GM12878 (cell line): ENCODE results near the gene TARP.

Experiments used
- ATAC-seq: fragments of 200-7000 bp; cut with Tn5 transposase; 3 replicates; pipeline ENCODE4 v1.9.1; 2020; ENCODE audit warnings: mild to moderate bottlenecking, moderate library complexity
- BruUV-seq: library from RNA; stranded (reverse); fragments of 400-500 nt; replicated peaks from 2 replicates; lab custom pipeline; 2021; lab: Mats Ljungman, UMichigan
- CTCF ChIA-PET: fragments of 300-600 bp; sonication (Branson Sonifier 250); formaldehyde crosslinking; extraction: SDS; loops from one replicate; lab custom pipeline; 2021; ENCODE audit warnings: inconsistent platforms; lab: Yijun Ruan, JAX
- POLR2A ChIA-PET: fragments of 350-600 bp; formaldehyde crosslinking; extraction: SDS; loops from one replicate; lab custom pipeline; 2021; ENCODE audit warnings: inconsistent platforms; lab: Charles Lee
- RAD21 ChIA-PET: fragments of 300-600 bp; sonication (Branson Sonifier 250); formaldehyde crosslinking; loops from one replicate; lab custom pipeline; 2023; ENCODE audit warnings: antibody characterized with exemption; ENCODE audit not compliant: unreplicated experiment; lab: Charles Lee
- SMC1A ChIA-PET: fragments of 300-600 bp; sonication (Branson Sonifier 250); formaldehyde crosslinking; loops from one replicate; lab custom pipeline; 2023; ENCODE audit not compliant: unreplicated experiment, uncharacterized antibody; lab: Charles Lee
- DNase-seq: peaks from one replicate; pipeline ENCODE4 v3.0.0-alpha.2; 2011; ENCODE audit warnings: low read depth, low spot score
- FAIRE-seq: peaks from 3 replicates; lab custom pipeline; 2011; peaks lifted over from hg19 to GRCh38; lab: Jason Lieb, UNC
- H2AFZ ChIP-seq: 2 replicates; pipeline ENCODE4 v1.6.0; 2011; ENCODE audit warnings: low read depth, low read length, control low read depth; ENCODE audit not compliant: control insufficient read depth
- H3K27ac ChIP-seq: 2 replicates; pipeline ENCODE4 v1.5.1; 2011; ENCODE audit warnings: control low read depth; ENCODE audit not compliant: control insufficient read depth, insufficient read depth
- H3K27me3 ChIP-seq, 2 experiments: replicated peaks in 1 of 2; 2 replicates each; pipeline versions ENCODE4 v1.6.0 to v1.6.1; 2011; ENCODE audit warnings: low read length in 1 of 2; ENCODE audit not compliant: control insufficient read depth in 2 of 2, insufficient read depth in 2 of 2
- H3K36me3 ChIP-seq, 2 experiments: 2 replicates each; pipeline ENCODE4 v1.5.1; 2011; ENCODE audit warnings: low read length in 1 of 2; ENCODE audit not compliant: control insufficient read depth in 2 of 2, insufficient read depth in 2 of 2
- H3K4me1 ChIP-seq: 2 replicates; pipeline ENCODE4 v1.6.1; 2011; ENCODE audit warnings: mild to moderate bottlenecking, low read length, moderate library complexity, mixed read lengths; ENCODE audit not compliant: control insufficient read depth, insufficient read depth
- H3K4me2 ChIP-seq: 2 replicates; pipeline ENCODE4 v1.6.0; 2011; ENCODE audit warnings: control low read depth; ENCODE audit not compliant: control insufficient read depth, insufficient read depth
- H3K4me3 ChIP-seq: fragments of 200-600 bp; sonication (generic); 2 replicates; pipeline ENCODE4 v1.5.1; 2016
- H3K79me2 ChIP-seq: 2 replicates; pipeline ENCODE4 v1.6.0; 2011; ENCODE audit warnings: low read length; ENCODE audit not compliant: control insufficient read depth, insufficient read depth
- H3K9ac ChIP-seq: 2 replicates; pipeline ENCODE4 v1.8.0; 2011; ENCODE audit warnings: low read length, control low read depth, mixed read lengths; ENCODE audit not compliant: control insufficient read depth, insufficient read depth
- H3K9me3 ChIP-seq: replicated peaks from 3 replicates; pipeline ENCODE4 v1.5.1; 2011; ENCODE audit warnings: mild to moderate bottlenecking, low read length; ENCODE audit not compliant: control insufficient read depth, insufficient read depth
- H4K20me1 ChIP-seq: 2 replicates; pipeline ENCODE4 v1.6.0; 2011; ENCODE audit not compliant: control insufficient read depth, insufficient read depth
- ATF7 ChIP-seq: fragments of 450-650 bp; IDR thresholded peaks from 2 replicates; pipeline ENCODE4 v1.6.1; 2016; ENCODE audit warnings: low read depth, mild to moderate bottlenecking
- CREB1 ChIP-seq: IDR thresholded peaks from 2 replicates; pipeline ENCODE4 v1.6.1; 2012; ENCODE audit warnings: low read depth, mild to moderate bottlenecking, inconsistent platforms
- JUND ChIP-seq: IDR thresholded peaks from 2 replicates; pipeline ENCODE4 v1.6.1; 2012; ENCODE audit warnings: low read depth, mild to moderate bottlenecking, low read length, improper control_type of control experiment, moderate library complexity
- KDM1A ChIP-seq: fragments of 200-600 bp; sonication (generic); IDR thresholded peaks from 2 replicates; pipeline ENCODE4 v1.6.1; 2016; ENCODE audit warnings: borderline replicate concordance
- NFIC ChIP-seq: IDR thresholded peaks from 2 replicates; pipeline ENCODE4 v1.6.1; 2012; ENCODE audit warnings: low read depth, mild to moderate bottlenecking, inconsistent platforms, low read length, moderate library complexity
- RB1 ChIP-seq: fragments of 450-650 bp; formaldehyde crosslinking; IDR thresholded peaks from 2 replicates; pipeline ENCODE4 v1.6.1; 2017; ENCODE audit warnings: mild to moderate bottlenecking, borderline replicate concordance
- ZNF217 ChIP-seq: fragments of 450-650 bp; IDR thresholded peaks from 2 replicates; pipeline ENCODE4 v1.6.1; 2017; ENCODE audit warnings: antibody characterized with exemption, mild to moderate bottlenecking
- WGBS: methylation state at CpG from one replicate; pipeline ENCODE4 v1.1.6; 2016; ENCODE audit warnings: low lambda C conversion rate; ENCODE audit not compliant: insufficient replicate concordance, insufficient coverage; ENCODE audit errors: missing lambda C conversion rate; 5-methylcytosine and 5-hydroxymethylcytosine counted together
- in situ Hi-C: fragments of 300-500 bp; cut with MboI; formaldehyde crosslinking; loops from 9 replicates; pipeline ENCODE4 v1.14.3; 2018; ENCODE audit warnings: mixed read lengths
- intact Hi-C: fragments of 100-400 bp; cut with micrococcal nuclease; formaldehyde crosslinking; loops from one replicate; pipeline ENCODE4 v1.14.2; 2022; ENCODE audit not compliant: unreplicated experiment
- TF ChIP-seq, protein P1 (sequence below): IDR thresholded peaks from 2 replicates; pipeline ENCODE4 v1.6.1; 2011; ENCODE audit warnings: mild to moderate bottlenecking, low read depth, low read length, moderate library complexity; ENCODE audit not compliant: insufficient replicate concordance
- TF ChIP-seq, protein P2 (sequence below): fragments of 450-650 bp; IDR thresholded peaks from 2 replicates; pipeline ENCODE4 v1.6.1; 2014; ENCODE audit warnings: mild to moderate bottlenecking
- TF ChIP-seq, protein P3 (sequence below): fragments of 150-350 bp; IDR thresholded peaks from 2 replicates; pipeline ENCODE4 v1.6.1; 2016; ENCODE audit warnings: low read depth, low read length
- TF ChIP-seq, protein P4 (sequence below): IDR thresholded peaks from 2 replicates; pipeline ENCODE4 v1.6.1; 2011; ENCODE audit warnings: borderline replicate concordance, low read depth, mild to moderate bottlenecking, moderate library complexity, low read length; ENCODE audit not compliant: insufficient read depth, poor library complexity, severe bottlenecking
- TF ChIP-seq, protein P5 (sequence below): fragments of 450-650 bp; IDR thresholded peaks from 2 replicates; pipeline ENCODE4 v1.6.1; 2018; ENCODE audit warnings: borderline replicate concordance, mild to moderate bottlenecking; ENCODE audit not compliant: partially characterized antibody

TARP gene

DNA sequence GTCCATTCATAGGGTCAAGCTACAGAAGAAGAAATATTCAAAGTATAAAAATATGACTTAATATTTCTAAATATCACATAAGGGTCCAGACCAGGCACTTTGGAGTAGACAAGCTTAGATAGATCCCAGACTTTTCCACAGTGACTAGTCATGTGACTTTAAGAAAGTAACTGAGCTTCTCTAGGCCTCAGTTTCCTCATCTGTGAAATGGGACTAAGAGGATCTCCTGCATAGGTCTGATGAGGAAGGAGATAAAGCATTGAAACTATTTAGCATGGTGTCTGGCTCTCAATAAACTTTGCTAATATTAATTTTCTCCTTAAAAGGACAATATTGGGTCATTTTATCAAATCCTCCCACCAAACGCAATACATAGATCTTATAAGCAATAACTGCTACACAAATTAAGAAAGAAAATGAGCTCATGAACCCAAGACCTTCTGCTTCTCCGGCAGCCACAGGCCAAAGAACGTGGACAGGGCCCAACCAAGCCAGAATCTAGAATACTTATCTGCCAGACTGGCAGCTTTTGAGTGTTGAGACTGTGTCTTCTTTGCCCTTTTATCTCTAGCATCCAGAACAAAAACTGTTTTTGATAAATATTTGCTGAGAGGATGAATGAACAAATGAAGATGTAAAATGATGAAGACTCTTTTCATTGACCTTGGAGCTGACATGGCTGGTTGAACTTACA lies 1.6 kb upstream of the TARP start:
- Histone ChIP-seq H3K27ac (no peak overlapping the region), H4K20me1 (no peaks in the 10 kb centered on the region), H3K4me1 (peaks cover 6% of the 10 kb centered on the region; the same call in 1 of the 2 replicates), H3K9me3 (no peaks in the 10 kb centered on the region), H2AFZ (no peak overlapping the region), H3K4me3 (no peak overlapping the region), H3K27me3 (no peaks in the 10 kb centered on the region), H3K79me2 (no peaks in the 10 kb centered on the region), H3K9ac (no peak overlapping the region), H3K4me2 (no peak overlapping the region), H3K36me3 (no peaks in the 10 kb centered on the region)
- POLR2A ChIA-PET, result interaction anchor here (0.6 kb wide), 1 partner anchor 42 kb away, joined by 3 read pairs; no protein-coding TSS in a partner anchor
- RAD21 ChIA-PET, result interaction anchor here (1.1 kb wide), 1 partner anchor 60 kb away, joined by 3 read pairs; no protein-coding TSS in a partner anchor
- BruUV-seq, result no TSS peak
- in situ Hi-C loops (no loop called here), intact Hi-C loops (no loop called here)
- CTCF ChIA-PET, result interaction anchor here (1.3 to 2.7 kb wide), 4 partner anchors 55 to 167 kb away, joined by 3 to 9 read pairs (median 6); no protein-coding TSS in a partner anchor
- FAIRE-seq (no peak), ATAC-seq (no peak), DNase-seq (no peak)
- WGBS, result 32% methylated on average over 3 of the region's 3 CpGs
- SMC1A ChIA-PET, result interaction anchor here (1.0 to 1.2 kb wide), 3 partner anchors 9 to 44 kb away, joined by 3 to 5 read pairs (median 4); no protein-coding TSS in a partner anchor
- TF ChIP-seq, protein P1, sequence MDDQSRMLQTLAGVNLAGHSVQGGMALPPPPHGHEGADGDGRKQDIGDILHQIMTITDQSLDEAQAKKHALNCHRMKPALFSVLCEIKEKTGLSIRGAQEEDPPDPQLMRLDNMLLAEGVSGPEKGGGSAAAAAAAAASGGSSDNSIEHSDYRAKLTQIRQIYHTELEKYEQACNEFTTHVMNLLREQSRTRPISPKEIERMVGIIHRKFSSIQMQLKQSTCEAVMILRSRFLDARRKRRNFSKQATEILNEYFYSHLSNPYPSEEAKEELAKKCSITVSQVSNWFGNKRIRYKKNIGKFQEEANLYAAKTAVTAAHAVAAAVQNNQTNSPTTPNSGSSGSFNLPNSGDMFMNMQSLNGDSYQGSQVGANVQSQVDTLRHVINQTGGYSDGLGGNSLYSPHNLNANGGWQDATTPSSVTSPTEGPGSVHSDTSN, result no peak
- TF ChIP-seq RB1 (no peak), NFIC (no peak), ZNF217 (no peak), ATF7 (no peak), KDM1A (no peak), CREB1 (no peak), JUND (no peak)
- TF ChIP-seq, protein P2, sequence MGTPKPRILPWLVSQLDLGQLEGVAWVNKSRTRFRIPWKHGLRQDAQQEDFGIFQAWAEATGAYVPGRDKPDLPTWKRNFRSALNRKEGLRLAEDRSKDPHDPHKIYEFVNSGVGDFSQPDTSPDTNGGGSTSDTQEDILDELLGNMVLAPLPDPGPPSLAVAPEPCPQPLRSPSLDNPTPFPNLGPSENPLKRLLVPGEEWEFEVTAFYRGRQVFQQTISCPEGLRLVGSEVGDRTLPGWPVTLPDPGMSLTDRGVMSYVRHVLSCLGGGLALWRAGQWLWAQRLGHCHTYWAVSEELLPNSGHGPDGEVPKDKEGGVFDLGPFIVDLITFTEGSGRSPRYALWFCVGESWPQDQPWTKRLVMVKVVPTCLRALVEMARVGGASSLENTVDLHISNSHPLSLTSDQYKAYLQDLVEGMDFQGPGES, result no peak
- TF ChIP-seq, protein P3, sequence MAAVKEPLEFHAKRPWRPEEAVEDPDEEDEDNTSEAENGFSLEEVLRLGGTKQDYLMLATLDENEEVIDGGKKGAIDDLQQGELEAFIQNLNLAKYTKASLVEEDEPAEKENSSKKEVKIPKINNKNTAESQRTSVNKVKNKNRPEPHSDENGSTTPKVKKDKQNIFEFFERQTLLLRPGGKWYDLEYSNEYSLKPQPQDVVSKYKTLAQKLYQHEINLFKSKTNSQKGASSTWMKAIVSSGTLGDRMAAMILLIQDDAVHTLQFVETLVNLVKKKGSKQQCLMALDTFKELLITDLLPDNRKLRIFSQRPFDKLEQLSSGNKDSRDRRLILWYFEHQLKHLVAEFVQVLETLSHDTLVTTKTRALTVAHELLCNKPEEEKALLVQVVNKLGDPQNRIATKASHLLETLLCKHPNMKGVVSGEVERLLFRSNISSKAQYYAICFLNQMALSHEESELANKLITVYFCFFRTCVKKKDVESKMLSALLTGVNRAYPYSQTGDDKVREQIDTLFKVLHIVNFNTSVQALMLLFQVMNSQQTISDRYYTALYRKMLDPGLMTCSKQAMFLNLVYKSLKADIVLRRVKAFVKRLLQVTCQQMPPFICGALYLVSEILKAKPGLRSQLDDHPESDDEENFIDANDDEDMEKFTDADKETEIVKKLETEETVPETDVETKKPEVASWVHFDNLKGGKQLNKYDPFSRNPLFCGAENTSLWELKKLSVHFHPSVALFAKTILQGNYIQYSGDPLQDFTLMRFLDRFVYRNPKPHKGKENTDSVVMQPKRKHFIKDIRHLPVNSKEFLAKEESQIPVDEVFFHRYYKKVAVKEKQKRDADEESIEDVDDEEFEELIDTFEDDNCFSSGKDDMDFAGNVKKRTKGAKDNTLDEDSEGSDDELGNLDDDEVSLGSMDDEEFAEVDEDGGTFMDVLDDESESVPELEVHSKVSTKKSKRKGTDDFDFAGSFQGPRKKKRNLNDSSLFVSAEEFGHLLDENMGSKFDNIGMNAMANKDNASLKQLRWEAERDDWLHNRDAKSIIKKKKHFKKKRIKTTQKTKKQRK, result no peak
- TF ChIP-seq, protein P4, sequence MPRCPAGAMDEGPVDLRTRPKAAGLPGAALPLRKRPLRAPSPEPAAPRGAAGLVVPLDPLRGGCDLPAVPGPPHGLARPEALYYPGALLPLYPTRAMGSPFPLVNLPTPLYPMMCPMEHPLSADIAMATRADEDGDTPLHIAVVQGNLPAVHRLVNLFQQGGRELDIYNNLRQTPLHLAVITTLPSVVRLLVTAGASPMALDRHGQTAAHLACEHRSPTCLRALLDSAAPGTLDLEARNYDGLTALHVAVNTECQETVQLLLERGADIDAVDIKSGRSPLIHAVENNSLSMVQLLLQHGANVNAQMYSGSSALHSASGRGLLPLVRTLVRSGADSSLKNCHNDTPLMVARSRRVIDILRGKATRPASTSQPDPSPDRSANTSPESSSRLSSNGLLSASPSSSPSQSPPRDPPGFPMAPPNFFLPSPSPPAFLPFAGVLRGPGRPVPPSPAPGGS, result no peak
- TF ChIP-seq, protein P5, sequence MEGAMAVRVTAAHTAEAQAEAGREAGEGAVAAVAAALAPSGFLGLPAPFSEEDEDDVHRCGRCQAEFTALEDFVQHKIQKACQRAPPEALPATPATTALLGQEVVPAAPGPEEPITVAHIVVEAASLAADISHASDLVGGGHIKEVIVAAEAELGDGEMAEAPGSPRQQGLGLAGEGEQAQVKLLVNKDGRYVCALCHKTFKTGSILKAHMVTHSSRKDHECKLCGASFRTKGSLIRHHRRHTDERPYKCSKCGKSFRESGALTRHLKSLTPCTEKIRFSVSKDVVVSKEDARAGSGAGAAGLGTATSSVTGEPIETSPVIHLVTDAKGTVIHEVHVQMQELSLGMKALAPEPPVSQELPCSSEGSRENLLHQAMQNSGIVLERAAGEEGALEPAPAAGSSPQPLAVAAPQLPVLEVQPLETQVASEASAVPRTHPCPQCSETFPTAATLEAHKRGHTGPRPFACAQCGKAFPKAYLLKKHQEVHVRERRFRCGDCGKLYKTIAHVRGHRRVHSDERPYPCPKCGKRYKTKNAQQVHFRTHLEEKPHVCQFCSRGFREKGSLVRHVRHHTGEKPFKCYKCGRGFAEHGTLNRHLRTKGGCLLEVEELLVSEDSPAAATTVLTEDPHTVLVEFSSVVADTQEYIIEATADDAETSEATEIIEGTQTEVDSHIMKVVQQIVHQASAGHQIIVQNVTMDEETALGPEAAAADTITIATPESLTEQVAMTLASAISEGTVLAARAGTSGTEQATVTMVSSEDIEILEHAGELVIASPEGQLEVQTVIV, result no peak
